Thoracic aorta (tissue), 2 donors: ENCODE data around the gene FNDC3B. TPM values are rescaled to one million over a fixed set of nuclear protein-coding genes. Genes with fewer than 3 reads are reported as not detected.

ENCODE experiments used
- ATAC-seq: fragments of 150-250 bp; one replicate; pipeline ENCODE4 v1.8.0; 2017; ENCODE audit warnings: low read depth; ENCODE audit not compliant: insufficient number of reproducible peaks, low FRiP score
- DNase-seq: peaks from one replicate; pipeline ENCODE4 v3.0.0-alpha.2; 2020; ENCODE audit warnings: low spot score
- H3K27ac ChIP-seq, 2 donors: fragments of 200-600 bp; sonication (generic); 1 replicate in 1 of 2; 2 replicates in 1 of 2; pipeline ENCODE4 v1.5.1; 2016; ENCODE audit warnings: mild to moderate bottlenecking in 2 of 2, moderate library complexity in 2 of 2
- H3K27me3 ChIP-seq: fragments of 200-600 bp; sonication (generic); replicated peaks from 2 replicates; pipeline ENCODE4 v1.6.0; 2016; ENCODE audit warnings: mild to moderate bottlenecking; ENCODE audit not compliant: insufficient read depth
- H3K36me3 ChIP-seq: fragments of 200-600 bp; sonication (generic); one replicate; pipeline ENCODE4 v1.5.1; 2016
- H3K4me1 ChIP-seq, 2 donors: fragments of 200-600 bp; sonication (generic); 1 replicate in 1 of 2; 2 replicates in 1 of 2; pipeline versions ENCODE4 v1.5.1 to v1.6.0; 2016; ENCODE audit warnings: low read depth in 2 of 2, mild to moderate bottlenecking in 1 of 2; ENCODE audit not compliant: control insufficient read depth in 1 of 2
- H3K4me3 ChIP-seq: fragments of 200-600 bp; sonication (generic); 2 replicates; pipeline ENCODE4 v1.5.1; 2016; ENCODE audit warnings: mild to moderate bottlenecking
- H3K9me3 ChIP-seq: fragments of 200-600 bp; sonication (generic); 2 replicates; pipeline ENCODE4 v1.5.1; 2016
- CTCF ChIP-seq: fragments of 200-600 bp; sonication (generic); IDR thresholded peaks from one replicate; pipeline ENCODE4 v1.5.1; 2019; ENCODE audit warnings: antibody characterized with exemption
- total RNA-seq, 2 donors: library from RNA; depleted of rRNA; stranded (reverse); fragments of >200 nt; gene quantifications; one replicate each; pipeline versions ENCODE4 v1.1.0 to v1.2.3, GENCODE V29; 2016

The FNDC3B gene
- total RNA-seq, 2 donors from 2014 or later, result 113 to 163 TPM

GRCh38 chr3:172323894-172324610 lies 284.7 kb downstream of the FNDC3B start:
- Histone ChIP-seq H3K4me3 (peak overlapping the region; percentile 4), H3K9me3 (no peaks in the 10 kb centered on the region), H3K27ac (peak overlapping the region; percentile 69 to 74), H3K4me1 (peaks cover 42 to 57% of the 10 kb centered on the region in 2 donors), H3K27me3 (no peaks in the 10 kb centered on the region), H3K36me3 (peaks cover 14% of the 10 kb centered on the region)
- no peak for TF ChIP-seq CTCF
- DNase-seq (peak; percentile 44), ATAC-seq (peak; percentile 25)

GRCh38 chr3:172324611-172325203 lies 285.3 kb downstream of the FNDC3B start:
- Histone ChIP-seq H3K4me3 (no peak overlapping the region), H3K4me1 (peaks cover 37 to 51% of the 10 kb centered on the region in 2 donors), H3K27me3 (no peaks in the 10 kb centered on the region), H3K27ac (peak overlapping the region; percentile 69 to 74), H3K36me3 (peaks cover 19% of the 10 kb centered on the region), H3K9me3 (no peaks in the 10 kb centered on the region)
- DNase-seq, result no peak
- ATAC-seq, result no peak
- TF ChIP-seq CTCF, result no peak

- ATAC-seq (no peak), DNase-seq (no peak)
- Histone ChIP-seq H3K4me1 (peaks cover 30 to 43% of the 10 kb centered on the region in 2 donors), H3K36me3 (peaks cover 25% of the 10 kb centered on the region), H3K27me3 (no peaks in the 10 kb centered on the region), H3K27ac (peak overlapping the region in 1 of 2 donors; percentile 5), H3K4me3 (no peak overlapping the region), H3K9me3 (no peaks in the 10 kb centered on the region)
- no peak for TF ChIP-seq CTCF
These were observed 286.1 kb downstream of the FNDC3B start for GRCh38 chr3:172325461-172325860.

- ATAC-seq, result no peak
- DNase-seq, result no peak
- Histone ChIP-seq H3K27me3 (no peaks in the 10 kb centered on the region), H3K4me1 (peaks cover 15 to 30% of the 10 kb centered on the region in 2 donors), H3K4me3 (no peak overlapping the region), H3K36me3 (peaks cover 31% of the 10 kb centered on the region), H3K27ac (no peak overlapping the region), H3K9me3 (no peaks in the 10 kb centered on the region)
- TF ChIP-seq CTCF, result no peak
These were observed 287.6 kb downstream of the FNDC3B start for GRCh38 chr3:172326993-172327392.

GRCh38 chr3:172328282-172328681 lies 288.9 kb downstream of the FNDC3B start:
- DNase-seq (no peak), ATAC-seq (no peak)
- H3K4me1 ChIP-seq, result peaks cover 11 to 26% of the 10 kb centered on the region in 2 donors
- peak overlapping the region in 1 of 2 donors; percentile 2 for H3K27ac ChIP-seq
- no peak for TF ChIP-seq CTCF
- no peaks in the 10 kb centered on the region for H3K9me3 ChIP-seq
- no peaks in the 10 kb centered on the region for H3K27me3 ChIP-seq
- H3K4me3 ChIP-seq, result no peak overlapping the region
- peaks cover 31% of the 10 kb centered on the region for H3K36me3 ChIP-seq
